ENCODE data around the gene PRPF18.

The PRPF18 gene

GRCh38 chr10:13604357-13605040, 17.7 kb downstream of the PRPF18 start:
- no peak for DNase-seq (ENCODE audit: low read depth)

GRCh38 chr10:13608246-13608853, 21.6 kb downstream of the PRPF18 start:
- peak; percentile 37 for DNase-seq (ENCODE audit: low read depth)

GRCh38 chr10:13612654-13613373, 26.0 kb downstream of the PRPF18 start:
- DNase-seq (ENCODE audit: low read depth) = no peak

GRCh38 chr10:13613519-13613918, 26.8 kb downstream of the PRPF18 start:
- DNase-seq (ENCODE audit: low read depth) = peak; percentile 67

GRCh38 chr10:13614530-13615332, 28.0 kb downstream of the PRPF18 start:
- DNase-seq (ENCODE audit: low read depth) = peak; percentile 98

- peak; percentile 39 for DNase-seq (ENCODE audit: low read depth)
Measured at GRCh38 chr10:13615650-13616300, 29.0 kb downstream of the PRPF18 start.

- peak; percentile 46 for DNase-seq (ENCODE audit: low read depth)
Measured at GRCh38 chr10:13617116-13617515, 30.4 kb downstream of the PRPF18 start.

- DNase-seq (ENCODE audit: low read depth) = no peak
Measured at GRCh38 chr10:13621931-13622330, 35.2 kb downstream of the PRPF18 start.

- DNase-seq (ENCODE audit: low read depth) = no peak
Measured at GRCh38 chr10:13624630-13625029, 37.9 kb downstream of the PRPF18 start.

- DNase-seq (ENCODE audit: low read depth) = no peak
Measured at GRCh38 chr10:13627459-13628310, 40.9 kb downstream of the PRPF18 start.

- DNase-seq (ENCODE audit: low read depth) = no peak
Measured at GRCh38 chr10:13628661-13629060, 41.9 kb downstream of the PRPF18 start.

GRCh38 chr10:13629116-13629515, 42.4 kb downstream of the PRPF18 start:
- peak; percentile 41 for DNase-seq (ENCODE audit: low read depth)

- no peak for DNase-seq (ENCODE audit: low read depth)
Measured at GRCh38 chr10:13630231-13630630, 43.5 kb downstream of the PRPF18 start.

- DNase-seq (ENCODE audit: low read depth) = no peak
Measured at GRCh38 chr10:13631594-13631993, 44.8 kb downstream of the PRPF18 start.

- no peak for DNase-seq (ENCODE audit: low read depth)
Measured at GRCh38 chr10:13632440-13632839, 45.7 kb downstream of the PRPF18 start.

GRCh38 chr10:13632884-13633440, 46.2 kb downstream of the PRPF18 start:
- no peak for DNase-seq (ENCODE audit: low read depth)

GRCh38 chr10:13633689-13634088, 46.9 kb downstream of the PRPF18 start:
- peak; percentile 26 for DNase-seq (ENCODE audit: low read depth)

- DNase-seq (ENCODE audit: low read depth) = peak; percentile 24
Measured at GRCh38 chr10:13634207-13634606, 47.4 kb downstream of the PRPF18 start.

- no peak for DNase-seq (ENCODE audit: low read depth)
Measured at GRCh38 chr10:13636776-13637175, 50.0 kb downstream of the PRPF18 start.

- DNase-seq (ENCODE audit: low read depth) = peak; percentile 16
Measured at GRCh38 chr10:13637303-13637856, 50.6 kb downstream of the PRPF18 start.

All from EH (cell line).